ENCODE results near the gene MBD1. TPM values are rescaled to one million over a fixed set of nuclear protein-coding genes. Genes with fewer than 3 reads are reported as not detected.

The MBD1 gene
- total RNA-seq, 1 experiment from 2014 or later, result 28.2 TPM

DNA sequence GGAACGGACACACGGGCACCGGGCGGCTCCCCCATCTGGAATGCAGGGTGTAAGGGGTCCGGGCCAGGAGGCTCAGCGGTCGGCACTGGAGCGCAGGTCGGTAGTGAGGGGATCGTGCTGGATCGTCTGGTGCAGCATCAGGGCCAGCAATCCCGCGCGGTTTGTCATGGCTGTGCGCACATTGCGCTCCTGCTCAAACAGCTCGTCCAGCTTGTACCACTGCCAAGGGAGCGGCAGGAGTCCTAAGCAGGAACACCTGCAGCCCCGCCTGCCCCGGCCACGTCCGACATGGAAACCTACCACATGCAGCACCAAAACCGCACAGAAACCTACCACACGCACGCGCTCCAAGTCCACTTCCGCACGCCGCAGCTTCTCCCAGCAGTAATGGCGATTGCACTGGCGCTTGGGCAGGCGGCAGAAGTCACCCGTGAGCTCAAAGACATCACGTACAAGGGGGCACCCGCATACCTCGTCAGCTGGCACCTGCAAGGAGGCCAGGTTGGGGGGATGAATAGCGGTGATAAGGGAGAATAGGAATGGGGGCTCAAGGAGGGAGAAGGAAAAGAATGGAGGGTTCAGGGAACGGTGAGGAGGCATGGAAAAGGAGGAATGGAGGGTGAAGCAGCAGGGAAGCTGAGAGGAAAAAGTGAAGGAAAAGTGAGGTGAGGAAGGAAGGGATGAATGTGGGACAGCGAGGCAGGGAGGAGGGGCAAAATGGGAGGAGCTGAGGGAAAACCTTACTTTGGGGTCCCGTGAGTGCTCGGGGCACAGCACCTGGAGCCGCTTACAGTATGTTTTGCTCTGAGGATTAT lies 1.4 kb upstream of the MBD1 start:
- no peaks in the 10 kb centered on the region for H3K27me3 ChIP-seq
- no peak overlapping the region; the same call in 1 of the 2 replicates for H3K4me3 ChIP-seq
- peaks cover 49% of the 10 kb centered on the region for H3K36me3 ChIP-seq
- no peak for DNase-seq
- no peaks in the 10 kb centered on the region for H3K9me3 ChIP-seq

DNA sequence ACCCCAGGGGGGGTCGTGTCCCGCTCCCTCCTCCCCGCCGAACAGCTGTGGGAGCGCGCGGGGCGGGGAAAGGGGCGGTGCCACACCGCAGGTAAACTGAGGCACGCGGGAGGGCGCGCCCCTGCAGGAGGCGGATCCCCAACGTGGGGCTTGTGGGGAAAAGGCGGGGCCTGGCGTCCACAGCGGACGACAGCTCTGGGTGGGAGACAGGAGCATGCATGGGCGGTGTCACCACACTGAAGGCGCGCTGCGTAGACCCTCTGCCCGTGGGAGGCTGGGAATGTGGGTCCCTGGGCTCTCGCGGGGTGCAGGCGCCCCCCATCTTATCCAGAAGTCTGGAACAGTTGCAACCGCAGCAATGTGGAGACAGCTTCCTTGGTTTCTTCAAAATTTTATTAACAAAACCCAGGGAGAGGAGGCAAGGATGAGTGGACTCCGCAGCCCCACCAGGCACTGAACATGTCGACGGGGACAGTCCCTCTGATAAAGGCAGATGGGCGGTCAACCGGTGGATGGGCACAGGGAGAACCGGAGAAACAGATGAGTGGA lies 723 bp upstream of the MBD1 start:
- no peak for DNase-seq
- no peaks in the 10 kb centered on the region for H3K27me3 ChIP-seq
- H3K9me3 ChIP-seq, result no peaks in the 10 kb centered on the region
- peaks cover 53% of the 10 kb centered on the region for H3K36me3 ChIP-seq
- H3K4me3 ChIP-seq, result peak overlapping the region; percentile 81

DNA sequence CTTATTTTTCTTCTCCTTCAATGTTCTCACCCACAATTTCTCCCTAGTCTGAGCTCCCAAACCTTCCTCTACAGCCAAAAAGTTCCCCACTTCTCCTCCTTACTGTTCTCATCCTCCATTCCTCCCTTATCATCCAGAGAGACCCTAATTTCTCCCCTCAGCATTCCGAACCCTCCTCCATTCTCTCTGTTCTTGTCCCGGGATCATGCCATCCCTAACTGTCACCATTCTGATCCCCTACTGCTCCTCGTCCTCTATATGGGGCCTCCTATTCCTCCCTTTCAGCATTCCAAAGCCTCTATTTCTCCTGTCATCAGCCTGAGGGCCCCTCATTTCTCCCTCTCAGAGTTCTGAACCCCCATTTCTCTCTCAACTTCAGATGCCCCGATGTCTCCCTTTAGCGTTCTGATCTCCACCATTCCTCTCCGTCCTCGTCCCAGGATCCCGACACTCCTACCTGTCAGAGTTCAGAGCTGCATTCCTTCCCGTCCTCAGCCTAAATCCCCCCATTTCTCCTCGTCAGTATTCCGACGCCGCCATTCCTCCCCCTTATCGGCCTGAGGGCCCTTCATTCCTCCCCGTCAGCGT lies 522 bp downstream of the MBD1 start:
- Histone ChIP-seq H3K9me3 (no peaks in the 10 kb centered on the region), H3K27me3 (no peaks in the 10 kb centered on the region), H3K4me3 (peak overlapping the region; percentile 81), H3K36me3 (peaks cover 64% of the 10 kb centered on the region)
- DNase-seq, result no peak

DNA sequence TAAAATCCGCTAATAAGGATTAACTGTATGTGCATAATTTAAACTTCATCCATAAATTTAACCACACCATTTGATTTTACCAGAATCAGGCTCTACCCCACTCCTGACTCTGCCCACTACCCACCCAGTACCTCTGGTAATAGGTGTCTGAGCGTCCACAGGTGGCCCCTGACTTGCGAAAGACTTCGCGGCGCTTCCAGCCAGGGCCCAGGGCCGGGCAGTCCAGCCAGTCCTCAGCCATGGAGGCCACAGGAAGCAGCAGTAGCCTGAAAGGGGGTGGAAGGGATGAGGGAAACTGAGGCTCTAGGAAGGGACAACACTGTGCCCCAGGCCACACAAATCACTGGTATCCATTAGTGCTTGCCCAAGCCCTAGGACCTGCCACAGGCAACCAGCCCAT lies 1.6 kb downstream of the MBD1 start:
- peaks cover 65% of the 10 kb centered on the region for H3K36me3 ChIP-seq
- no peaks in the 10 kb centered on the region for H3K27me3 ChIP-seq
- no peaks in the 10 kb centered on the region for H3K9me3 ChIP-seq
- no peak for DNase-seq
- no peak overlapping the region for H3K4me3 ChIP-seq

DNA sequence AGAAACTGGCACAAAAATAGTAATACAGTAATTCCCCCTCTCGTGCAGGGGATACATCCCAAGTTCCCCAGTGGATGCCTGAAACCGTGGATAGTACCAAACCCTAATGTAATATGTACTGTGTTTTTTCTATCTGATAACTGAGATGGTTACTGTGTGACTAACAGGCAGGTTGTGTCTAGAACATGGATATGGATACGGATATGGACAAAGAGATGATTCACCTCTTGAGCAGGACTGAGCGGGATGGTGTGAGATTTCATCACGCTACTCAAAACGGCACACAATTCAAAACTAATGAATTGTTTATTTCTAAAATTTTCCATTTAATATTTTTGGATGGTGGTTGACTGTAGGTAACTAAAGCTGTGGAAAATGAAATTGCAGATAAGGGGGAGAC lies 3.4 kb downstream of the MBD1 start:
- Histone ChIP-seq H3K36me3 (peaks cover 60% of the 10 kb centered on the region), H3K9me3 (no peaks in the 10 kb centered on the region), H3K27me3 (no peaks in the 10 kb centered on the region), H3K4me3 (no peak overlapping the region)
- DNase-seq, result no peak

DNA sequence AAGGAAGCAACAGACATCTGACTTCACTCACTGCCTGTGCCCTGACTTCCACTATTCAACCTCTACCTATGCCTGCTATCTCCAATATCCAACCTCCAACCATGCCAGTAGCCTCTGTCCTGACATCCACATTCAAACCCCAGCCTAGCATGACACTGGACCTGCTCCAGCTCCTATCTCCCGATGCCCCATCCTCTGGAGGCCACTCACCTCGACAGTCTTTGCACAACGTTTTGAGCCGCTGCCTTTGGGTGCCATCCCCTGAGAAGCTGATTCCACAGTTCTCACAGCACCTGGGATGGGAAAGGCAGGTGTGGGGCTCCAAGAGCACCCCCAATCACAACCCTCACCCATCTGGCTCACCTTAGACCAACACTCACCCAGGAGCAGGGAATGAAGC lies 4.9 kb downstream of the MBD1 start:
- DNase-seq, result no peak
- Histone ChIP-seq H3K27me3 (no peaks in the 10 kb centered on the region), H3K4me3 (no peak overlapping the region), H3K9me3 (no peaks in the 10 kb centered on the region), H3K36me3 (peaks cover 52% of the 10 kb centered on the region)

DNA sequence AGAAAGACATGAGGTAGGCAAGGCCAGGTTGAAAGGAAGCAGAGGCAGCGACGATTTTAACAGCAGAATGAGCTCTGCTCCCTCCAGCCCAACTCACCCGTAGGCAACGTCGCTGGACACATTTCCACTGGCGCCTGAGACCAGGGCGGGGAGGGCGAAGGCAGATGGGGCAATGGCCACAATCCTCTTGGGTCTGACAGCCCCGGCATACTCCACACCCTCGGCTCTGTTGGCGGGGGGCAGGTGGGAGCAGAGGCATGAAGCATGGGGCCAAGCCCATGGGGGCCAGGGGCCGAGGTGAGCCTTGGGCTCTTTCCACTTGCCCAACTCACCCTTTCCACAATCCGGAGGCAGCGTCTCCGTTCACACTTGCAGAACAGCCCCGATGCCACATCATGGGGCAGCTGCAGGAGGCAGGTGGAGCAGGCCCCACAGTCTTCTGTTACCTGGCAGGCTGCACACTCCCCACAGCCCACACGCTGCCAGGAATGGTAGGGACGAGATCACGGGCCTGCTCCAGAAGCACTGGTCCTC lies 5.8 kb downstream of the MBD1 start:
- H3K9me3 ChIP-seq, result no peaks in the 10 kb centered on the region
- no peaks in the 10 kb centered on the region for H3K27me3 ChIP-seq
- no peak overlapping the region for H3K4me3 ChIP-seq
- peaks cover 49% of the 10 kb centered on the region for H3K36me3 ChIP-seq
- DNase-seq, result no peak

DNA sequence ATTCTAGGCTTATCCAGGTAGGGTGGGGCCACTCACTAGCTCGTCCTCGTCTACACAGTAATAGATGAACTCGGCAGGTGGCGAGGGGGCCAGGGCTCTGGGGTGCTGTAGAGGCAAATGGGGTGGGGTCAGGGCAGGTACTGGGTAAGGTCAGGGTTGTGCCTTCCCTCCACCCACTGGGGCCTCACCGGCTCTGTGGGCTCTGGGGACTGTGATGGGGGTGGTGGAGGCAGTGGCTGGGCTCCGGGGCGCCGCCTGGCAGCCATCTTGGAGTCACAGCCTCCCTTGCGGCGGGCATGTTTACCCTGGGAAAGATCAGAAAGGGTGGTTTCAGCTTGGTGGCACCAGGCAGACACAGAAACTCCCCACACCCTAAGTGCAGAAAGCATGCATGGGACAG lies 6.4 kb downstream of the MBD1 start:
- Histone ChIP-seq H3K36me3 (peaks cover 50% of the 10 kb centered on the region), H3K4me3 (no peak overlapping the region), H3K27me3 (no peaks in the 10 kb centered on the region), H3K9me3 (no peaks in the 10 kb centered on the region)
- no peak for DNase-seq

DNA sequence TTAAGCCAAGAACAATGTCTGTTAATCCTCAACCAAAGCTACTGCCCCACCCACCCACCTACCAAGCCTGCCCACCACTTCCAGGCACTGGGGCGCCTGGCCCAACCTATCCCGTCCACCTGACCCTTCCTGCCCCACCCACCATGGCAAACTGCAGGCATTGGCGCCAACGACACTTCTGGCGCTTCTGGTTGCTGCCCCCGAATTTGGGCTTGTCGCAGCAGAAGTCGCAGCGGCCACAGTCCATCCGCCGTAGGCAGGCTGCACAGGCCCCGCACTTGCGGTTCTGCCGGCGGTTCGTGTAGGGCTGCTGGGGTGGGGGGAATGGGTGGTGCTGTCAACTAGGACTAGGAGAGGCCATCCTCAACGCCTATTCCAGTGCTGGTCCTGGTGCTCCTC lies 7.3 kb downstream of the MBD1 start:
- Histone ChIP-seq H3K4me3 (no peak overlapping the region), H3K36me3 (peaks cover 47% of the 10 kb centered on the region), H3K9me3 (no peaks in the 10 kb centered on the region), H3K27me3 (no peaks in the 10 kb centered on the region)
- DNase-seq, result no peak

DNA sequence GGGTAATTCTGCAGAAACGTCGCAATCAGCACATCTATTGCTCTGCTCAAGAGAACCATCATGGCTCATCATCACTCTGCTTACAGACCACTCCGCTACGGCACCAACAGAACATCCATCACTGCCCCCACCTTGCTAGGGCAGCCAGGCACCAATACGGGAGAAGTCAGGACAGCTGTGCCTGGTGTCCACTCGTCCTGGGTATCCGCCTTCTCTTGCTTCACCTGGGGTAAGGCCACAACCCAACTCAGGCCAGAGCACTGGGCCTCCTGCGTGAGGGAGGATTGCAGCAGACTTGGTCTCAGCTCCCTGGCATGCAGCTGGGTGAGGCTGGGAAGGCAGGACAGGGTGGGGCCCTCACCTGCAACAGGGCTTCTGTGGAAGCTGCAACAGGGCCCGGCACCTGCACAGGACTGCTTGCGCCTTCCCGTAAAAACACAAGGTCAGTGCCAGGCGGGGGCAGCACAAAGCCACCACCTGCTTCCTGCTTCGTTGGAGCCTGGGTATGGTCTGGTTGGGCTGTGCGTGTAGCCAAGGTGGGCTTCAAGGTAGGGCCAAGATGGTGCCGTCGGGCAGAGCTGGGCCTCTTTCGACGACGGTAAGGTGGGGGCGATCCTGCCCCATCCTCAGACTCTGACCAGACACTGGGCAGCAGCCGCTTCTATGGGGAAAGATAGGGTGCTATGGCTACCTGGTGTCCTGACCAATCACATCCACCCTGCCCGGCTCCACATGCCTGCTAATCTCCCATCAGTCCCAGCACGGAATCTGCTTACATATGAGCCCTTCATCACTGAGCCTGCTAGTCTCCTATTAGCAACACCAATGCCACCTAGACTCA lies 7.9 kb downstream of the MBD1 start:
- no peaks in the 10 kb centered on the region for H3K9me3 ChIP-seq
- H3K27me3 ChIP-seq, result no peaks in the 10 kb centered on the region
- H3K36me3 ChIP-seq, result peaks cover 44% of the 10 kb centered on the region
- DNase-seq, result no peak
- no peak overlapping the region for H3K4me3 ChIP-seq

DNA sequence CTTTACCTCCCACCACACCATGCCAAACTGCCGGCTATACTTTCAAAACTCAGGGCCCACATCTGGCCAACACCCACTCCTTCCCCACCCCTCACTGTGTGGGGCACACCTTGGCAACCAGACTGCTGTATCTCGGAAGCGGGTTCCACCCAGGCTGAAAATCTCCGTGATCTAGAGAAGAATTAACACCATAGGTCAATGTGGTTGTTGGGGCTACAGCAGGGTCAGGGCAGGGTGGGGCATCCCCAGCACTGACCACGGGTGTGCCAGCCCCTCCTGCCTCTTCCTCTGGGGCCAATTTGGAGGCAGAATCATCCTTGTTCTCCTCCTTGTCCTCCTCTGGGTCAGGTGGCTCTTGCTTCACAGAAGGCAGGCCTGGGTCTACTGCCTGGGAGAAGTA lies 8.8 kb downstream of the MBD1 start:
- H3K4me3 ChIP-seq, result no peak overlapping the region
- H3K36me3 ChIP-seq, result peaks cover 43% of the 10 kb centered on the region
- no peaks in the 10 kb centered on the region for H3K9me3 ChIP-seq
- H3K27me3 ChIP-seq, result no peaks in the 10 kb centered on the region
- DNase-seq, result no peak

DNA sequence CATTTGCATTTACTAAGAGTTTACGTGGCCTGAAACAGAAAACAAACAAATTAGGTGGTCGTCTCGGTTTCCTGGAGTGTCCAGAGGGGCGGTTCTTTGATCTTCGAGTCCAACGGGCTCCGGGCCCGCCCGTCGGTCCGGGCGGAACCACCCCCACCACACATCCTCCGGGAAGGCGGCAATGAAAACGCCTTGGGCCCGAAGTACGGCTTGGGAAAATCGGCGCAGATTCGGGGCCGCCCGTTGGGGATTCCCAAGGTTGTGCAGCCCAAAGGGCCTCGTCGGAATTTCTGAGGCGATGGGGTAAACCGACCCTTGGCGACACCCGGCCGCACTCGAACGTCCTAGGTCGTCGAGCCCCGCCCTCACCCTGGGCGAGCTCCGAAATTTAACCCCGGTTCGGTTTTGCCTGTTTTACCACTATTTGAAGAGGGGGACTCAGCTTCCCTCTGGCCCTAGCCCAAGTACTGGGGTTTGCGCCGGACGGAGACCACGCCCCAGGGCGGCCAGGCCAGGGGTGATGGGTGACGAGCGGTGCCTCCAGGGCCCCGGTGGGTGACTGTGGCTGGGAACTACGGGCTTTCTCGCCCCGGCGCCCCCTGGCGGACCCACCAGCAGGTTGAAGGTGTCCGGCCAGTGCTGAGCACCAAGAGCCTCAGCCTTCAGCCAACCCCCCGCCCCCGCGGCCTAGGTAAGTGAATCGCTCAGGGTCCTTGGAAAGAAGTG lies 13.1 kb downstream of the MBD1 start:
- peak overlapping the region; percentile 20 for H3K4me3 ChIP-seq
- peak; percentile 68 for DNase-seq
- peaks cover 15% of the 10 kb centered on the region for H3K36me3 ChIP-seq
- no peaks in the 10 kb centered on the region for H3K9me3 ChIP-seq
- H3K27me3 ChIP-seq, result no peaks in the 10 kb centered on the region

DNA sequence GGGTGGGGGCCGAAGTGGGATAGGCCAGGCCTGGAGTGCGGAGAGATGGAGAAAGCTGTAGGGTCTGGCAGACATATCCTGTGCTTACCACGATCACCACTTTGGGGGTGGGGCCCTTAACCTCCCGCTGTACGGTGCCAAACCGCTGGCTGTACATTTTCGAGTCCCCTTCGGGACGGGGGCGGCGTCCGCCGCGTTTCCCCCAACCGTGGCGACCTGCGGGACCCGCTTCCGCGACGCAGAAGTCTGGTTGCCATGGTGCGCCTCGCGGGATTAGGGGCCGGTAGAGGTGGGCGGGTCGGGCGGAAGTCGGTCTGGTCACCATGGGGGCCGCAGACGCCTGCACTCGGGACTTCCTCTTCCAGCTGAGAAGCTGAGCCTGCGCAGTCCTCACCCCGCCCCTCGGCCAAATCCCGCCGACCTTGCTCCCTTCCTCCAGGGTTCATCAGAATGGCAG lies 15.0 kb downstream of the MBD1 start, which contains the start of gene CFAP53:
TSS of gene CFAP53 (minus strand) at position 248 of the 457 bp plus-strand sequence. CDS start at position 157, 91 bp downstream.
- peaks cover 10% of the 10 kb centered on the region for H3K36me3 ChIP-seq
- H3K27me3 ChIP-seq, result no peaks in the 10 kb centered on the region
- peak; percentile 84 for DNase-seq
- no peaks in the 10 kb centered on the region for H3K9me3 ChIP-seq
- peak within 1 kb of the TSS; percentile 53 for H3K4me3 ChIP-seq

DNA sequence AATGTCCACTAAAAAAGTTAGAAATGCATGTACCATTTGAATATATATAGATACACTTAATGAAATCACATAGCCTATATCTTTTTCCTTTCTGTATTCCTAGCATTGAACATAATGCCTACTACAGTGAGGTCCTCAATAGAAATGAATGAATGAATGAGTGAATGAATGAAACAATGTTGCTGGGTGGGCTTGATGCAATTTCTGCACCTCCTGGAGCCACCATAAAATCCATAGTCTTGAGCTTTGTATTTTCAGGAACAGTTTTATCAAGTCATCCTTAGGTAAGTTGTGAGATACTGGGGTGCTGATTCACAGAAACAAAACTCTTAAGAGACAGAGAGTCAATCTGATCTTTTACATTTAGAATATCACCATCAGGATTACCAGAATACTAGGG lies 18.3 kb downstream of the MBD1 start:
- H3K36me3 ChIP-seq, result peaks cover 4% of the 10 kb centered on the region
- H3K27me3 ChIP-seq, result no peaks in the 10 kb centered on the region
- H3K4me3 ChIP-seq, result no peak overlapping the region
- no peak for DNase-seq
- H3K9me3 ChIP-seq, result no peaks in the 10 kb centered on the region

DNA sequence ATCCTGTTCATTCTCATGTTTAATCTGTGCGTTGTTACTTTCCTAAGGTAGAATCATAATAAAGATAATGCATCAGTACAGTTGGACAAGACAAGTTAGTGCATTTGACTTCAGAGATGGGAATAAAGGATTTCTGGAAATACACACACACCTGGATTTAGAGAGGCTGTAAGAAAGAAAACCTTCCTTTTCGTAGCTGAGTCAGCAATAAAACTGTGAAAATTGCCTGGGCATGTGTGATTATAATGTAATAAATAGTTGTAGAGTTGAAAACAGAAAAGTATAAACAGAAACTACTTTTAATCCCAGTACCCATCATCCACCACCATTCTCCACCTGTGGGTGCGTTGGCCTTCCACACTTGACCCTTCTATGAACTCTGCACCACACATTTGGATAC lies 30.4 kb downstream of the MBD1 start:
- Histone ChIP-seq H3K27me3 (no peaks in the 10 kb centered on the region), H3K4me3 (no peak overlapping the region), H3K9me3 (no peaks in the 10 kb centered on the region), H3K36me3 (no peaks in the 10 kb centered on the region)
- DNase-seq, result no peak

DNA sequence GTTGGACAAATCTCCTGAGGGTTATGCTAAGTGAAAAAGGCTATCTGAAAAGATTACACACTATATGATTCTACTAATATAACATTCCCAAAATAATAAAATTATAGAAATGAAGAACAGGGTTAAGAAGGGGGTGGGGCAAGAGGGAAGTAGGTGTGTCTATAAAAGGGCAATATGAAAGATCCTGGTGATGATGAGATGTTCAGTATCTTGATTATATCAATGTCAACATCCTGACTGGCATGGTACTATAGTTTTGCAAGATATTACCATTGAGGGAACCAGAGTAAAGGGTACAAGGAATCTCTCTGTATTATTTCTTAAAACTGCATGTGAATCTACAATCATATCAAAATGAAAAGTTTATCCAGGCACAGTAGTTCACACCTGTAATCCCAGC lies 31.7 kb downstream of the MBD1 start:
- H3K36me3 ChIP-seq, result no peaks in the 10 kb centered on the region
- H3K4me3 ChIP-seq, result no peak overlapping the region
- no peaks in the 10 kb centered on the region for H3K9me3 ChIP-seq
- no peak for DNase-seq
- H3K27me3 ChIP-seq, result no peaks in the 10 kb centered on the region
